ENCODE results near the gene MT3.
A peak's percentile ranks its signal among the peaks of the same experiment; 100 is the strongest.

MT3 gene

GRCh38 chr16:56625140-56625942 is 36.0 kb downstream of the MT3 start, which contains the start of gene MT1E:
MT1E (plus strand) TSS chr16:56625781; CDS start chr16:56625852, 71 bp downstream.
- H3K4me3 ChIP-seq (ENCODE audit: low read length) = peak within 1 kb of the TSS; percentile 49; the same call in 1 of the 2 replicates

GRCh38 chr16:56625943-56626654 is 36.8 kb downstream of the MT3 start:
- TF ChIP-seq ZNF274 (IDR thresholded peaks at IDR 0.05; ENCODE audit: low read depth, low read length) = no peak
- H3K4me3 ChIP-seq (ENCODE audit: low read length) = peak overlapping the region; percentile 49; the same call in 1 of the 2 replicates

More at GRCh38 chr16:56625140-56625942, 36.0 kb downstream of the MT3 start, which contains the start of gene MT1E:
- no peak for TF ChIP-seq ZNF274 (IDR thresholded peaks at IDR 0.05; ENCODE audit: low read depth, low read length)

GRCh38 chr16:56626685-56627084 is 37.4 kb downstream of the MT3 start:
- no peak overlapping the region for H3K4me3 ChIP-seq (ENCODE audit: low read length)
- TF ChIP-seq ZNF274 (IDR thresholded peaks at IDR 0.05; ENCODE audit: low read depth, low read length) = no peak

GRCh38 chr16:56628486-56629350 is 39.4 kb downstream of the MT3 start:
- no peak for TF ChIP-seq ZNF274 (IDR thresholded peaks at IDR 0.05; ENCODE audit: low read depth, low read length)
- H3K4me3 ChIP-seq (ENCODE audit: low read length) = no peak overlapping the region

GRCh38 chr16:56629531-56629930 is 40.2 kb downstream of the MT3 start:
- TF ChIP-seq ZNF274 (IDR thresholded peaks at IDR 0.05; ENCODE audit: low read depth, low read length) = no peak
- no peak overlapping the region for H3K4me3 ChIP-seq (ENCODE audit: low read length)

- TF ChIP-seq ZNF274 (IDR thresholded peaks at IDR 0.05; ENCODE audit: low read depth, low read length) = no peak
- no peak overlapping the region for H3K4me3 ChIP-seq (ENCODE audit: low read length)
These were observed 40.8 kb downstream of the MT3 start for GRCh38 chr16:56630134-56630533.

- no peak for TF ChIP-seq ZNF274 (IDR thresholded peaks at IDR 0.05; ENCODE audit: low read depth, low read length)
- H3K4me3 ChIP-seq (ENCODE audit: low read length) = no peak overlapping the region
These were observed 41.9 kb downstream of the MT3 start for GRCh38 chr16:56631197-56631596.

- H3K4me3 ChIP-seq (ENCODE audit: low read length) = no peak overlapping the region
- no peak for TF ChIP-seq ZNF274 (IDR thresholded peaks at IDR 0.05; ENCODE audit: low read depth, low read length)
These were observed 42.5 kb downstream of the MT3 start for GRCh38 chr16:56631832-56632155.

GRCh38 chr16:56632156-56632847 is 43.0 kb downstream of the MT3 start, which contains the start of gene MT1M:
MT1M (plus strand) TSS chr16:56632659; CDS start chr16:56632732, 73 bp downstream.
- H3K4me3 ChIP-seq (ENCODE audit: low read length) = no peak within 1 kb of the TSS
- TF ChIP-seq ZNF274 (IDR thresholded peaks at IDR 0.05; ENCODE audit: low read depth, low read length) = no peak

GRCh38 chr16:56632848-56633365 is 43.6 kb downstream of the MT3 start:
- TF ChIP-seq ZNF274 (IDR thresholded peaks at IDR 0.05; ENCODE audit: low read depth, low read length) = no peak
- no peak overlapping the region for H3K4me3 ChIP-seq (ENCODE audit: low read length)

- H3K4me3 ChIP-seq (ENCODE audit: low read length) = no peak overlapping the region
- TF ChIP-seq ZNF274 (IDR thresholded peaks at IDR 0.05; ENCODE audit: low read depth, low read length) = no peak
These were observed 44.2 kb downstream of the MT3 start for GRCh38 chr16:56633535-56633934.

- no peak overlapping the region for H3K4me3 ChIP-seq (ENCODE audit: low read length)
- no peak for TF ChIP-seq ZNF274 (IDR thresholded peaks at IDR 0.05; ENCODE audit: low read depth, low read length)
These were observed 45.5 kb downstream of the MT3 start for GRCh38 chr16:56634715-56635440.

Data from GM08714 (cell line).